ENCODE measurements around the gene BTAF1. TPM values are rescaled to one million over a fixed set of nuclear protein-coding genes. Genes with fewer than 3 reads are reported as not detected.
A peak's percentile ranks its signal among the peaks of the same experiment; 100 is the strongest.
"Not testable (repeated sequence)": the region's sequence is repeated elsewhere in the genome, so short reads cannot be mapped to it uniquely, and the experiment has no call there.

The BTAF1 gene
- total and polyA plus RNA-seq, 5 donors from 2014 or later = 7.5 to 75.4 (median 8.1) TPM

- Mint-ChIP-seq H3K27ac (peak overlapping the region in 2 of 3 donors; percentile 1 to 59), H3K36me3 (peaks cover 37% of the 10 kb centered on the region), H3K27me3 (no peaks in the 10 kb centered on the region), H3K4me3 (no peak overlapping the region), H3K4me1 (peaks cover 0 to 15% (median 6%) of the 10 kb centered on the region in 4 donors), H3K9me3 (no peaks in the 10 kb centered on the region)
- ATAC-seq (ENCODE audit: low read depth in 2 of 2) (no peak), DNase-seq (no peak)
- Histone ChIP-seq H3K27ac (ENCODE audit: insufficient read depth, low read length, poor library complexity, severe bottlenecking) (no peak overlapping the region), H3K4me1 (ENCODE audit: control insufficient read depth, insufficient read depth, low read length, poor library complexity, severe bottlenecking) (no peaks in the 10 kb centered on the region), H3K4me3 (ENCODE audit: low read depth, low read length) (no peak overlapping the region), H3K36me3 (ENCODE audit: control insufficient read depth, insufficient read depth, low read length) (peaks cover 43% of the 10 kb centered on the region), H3K9me3 (ENCODE audit: control insufficient read depth in 2 of 2, low read length in 2 of 2) (no peaks in the 10 kb centered on the region), H3K27me3 (ENCODE audit: control insufficient read depth, insufficient read depth, low read length) (no peaks in the 10 kb centered on the region)
Measured at GRCh38 chr10:92010047-92010735, 86.6 kb downstream of the BTAF1 start.

DNA sequence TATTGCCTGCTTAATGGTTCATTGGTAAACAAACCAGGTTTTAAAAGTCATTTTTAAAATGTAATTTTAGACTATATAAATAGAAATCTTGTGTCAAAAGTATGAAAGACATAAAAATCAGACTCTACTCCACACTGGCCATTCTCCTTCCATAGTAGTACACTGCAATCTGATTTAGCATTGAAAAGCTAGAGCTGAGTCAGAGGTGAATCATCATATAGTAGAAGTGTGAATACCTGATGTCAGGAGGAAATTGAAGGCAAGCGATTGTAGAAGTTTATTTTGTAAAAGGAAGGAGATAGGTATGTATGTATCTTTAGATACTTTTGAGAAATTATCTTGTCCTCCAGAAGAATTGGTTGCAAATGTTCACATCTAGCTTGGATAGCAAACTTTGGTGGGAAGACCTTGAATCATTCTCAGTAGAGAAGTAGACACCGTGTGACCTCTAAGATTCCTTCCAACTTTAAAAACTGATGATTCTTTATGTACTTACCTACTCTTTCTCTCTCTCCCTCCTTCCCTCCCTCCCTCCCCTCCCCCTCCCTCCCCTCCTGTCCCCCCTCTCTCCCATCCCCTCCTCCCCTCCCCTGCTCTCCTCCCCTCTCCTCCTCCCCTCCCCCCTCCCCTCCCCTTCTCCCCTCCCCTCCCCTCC lies 88.1 kb downstream of the BTAF1 start:
- Mint-ChIP-seq H3K36me3 (peaks cover 42% of the 10 kb centered on the region), H3K4me3 (no peak overlapping the region), H3K9me3 (no peaks in the 10 kb centered on the region), H3K4me1 (peaks cover 0 to 15% (median 6%) of the 10 kb centered on the region in 4 donors), H3K27ac (no peak overlapping the region), H3K27me3 (no peaks in the 10 kb centered on the region)
- Histone ChIP-seq H3K9me3 (ENCODE audit: control insufficient read depth in 2 of 2, low read length in 2 of 2) (no peaks in the 10 kb centered on the region), H3K4me1 (ENCODE audit: control insufficient read depth, insufficient read depth, low read length, poor library complexity, severe bottlenecking) (no peaks in the 10 kb centered on the region), H3K27me3 (ENCODE audit: control insufficient read depth, insufficient read depth, low read length) (no peaks in the 10 kb centered on the region), H3K4me3 (ENCODE audit: low read depth, low read length) (no peak overlapping the region), H3K27ac (ENCODE audit: insufficient read depth, low read length, poor library complexity, severe bottlenecking) (no peak overlapping the region), H3K36me3 (ENCODE audit: control insufficient read depth, insufficient read depth, low read length) (peaks cover 56% of the 10 kb centered on the region)
- peak in 1 of 2 donors; percentile 50 for ATAC-seq (ENCODE audit: low read depth in 2 of 2)
- DNase-seq = peak in 1 of 3 donors; percentile 18

DNA sequence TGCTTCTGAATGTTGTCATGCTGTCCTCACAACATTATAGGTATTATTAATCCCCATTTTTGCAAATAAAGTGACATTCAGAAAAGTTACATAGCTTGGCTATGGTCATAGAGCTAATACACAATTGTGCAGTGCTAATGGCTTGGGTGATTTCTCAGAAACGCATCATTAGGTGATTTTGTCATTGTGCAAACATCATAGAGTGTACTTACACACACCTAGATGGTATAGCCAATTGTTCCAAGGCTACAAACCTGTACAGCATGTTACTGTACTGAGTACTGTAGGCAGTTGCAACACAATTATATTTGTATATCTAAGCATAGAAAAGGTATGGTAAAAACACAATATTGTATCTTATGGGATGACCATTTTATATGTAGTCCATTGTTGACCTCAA lies 91.0 kb downstream of the BTAF1 start:
- H3K4me3 ChIP-seq (ENCODE audit: low read depth, low read length) = no peak overlapping the region
- H3K27me3 ChIP-seq (ENCODE audit: control insufficient read depth, insufficient read depth, low read length) = no peaks in the 10 kb centered on the region
- Mint-ChIP-seq H3K9me3 (no peaks in the 10 kb centered on the region), H3K27ac (no peak overlapping the region), H3K4me1 (peaks cover 0 to 16% (median 3%) of the 10 kb centered on the region in 4 donors), H3K4me3 (no peak overlapping the region), H3K36me3 (peaks cover 61% of the 10 kb centered on the region), H3K27me3 (no peaks in the 10 kb centered on the region)
- no peaks in the 10 kb centered on the region for H3K4me1 ChIP-seq (ENCODE audit: control insufficient read depth, insufficient read depth, low read length, poor library complexity, severe bottlenecking)
- ATAC-seq (ENCODE audit: low read depth in 2 of 2) = no peak
- no peak overlapping the region for H3K27ac ChIP-seq (ENCODE audit: insufficient read depth, low read length, poor library complexity, severe bottlenecking)
- DNase-seq = no peak
- no peaks in the 10 kb centered on the region for H3K9me3 ChIP-seq (ENCODE audit: control insufficient read depth in 2 of 2, low read length in 2 of 2)
- H3K36me3 ChIP-seq (ENCODE audit: control insufficient read depth, insufficient read depth, low read length) = peaks cover 71% of the 10 kb centered on the region

- Mint-ChIP-seq H3K9me3 (no peaks in the 10 kb centered on the region), H3K27me3 (no peaks in the 10 kb centered on the region), H3K27ac (no peak overlapping the region)
Measured at GRCh38 chr10:92024700-92025099, 101.1 kb downstream of the BTAF1 start.

GRCh38 chr10:92025340-92025739 lies 101.8 kb downstream of the BTAF1 start:
- not testable (repeated sequence) for H3K9me3 ChIP-seq (ENCODE audit: control insufficient read depth in 2 of 2, low read length in 2 of 2); H3K27me3 Mint-ChIP-seq; H3K9me3 Mint-ChIP-seq; H3K4me1 Mint-ChIP-seq; H3K27me3 ChIP-seq (ENCODE audit: control insufficient read depth, insufficient read depth, low read length); H3K27ac Mint-ChIP-seq; ATAC-seq (ENCODE audit: low read depth in 2 of 2); H3K27ac ChIP-seq (ENCODE audit: insufficient read depth, low read length, poor library complexity, severe bottlenecking); H3K4me3 ChIP-seq (ENCODE audit: low read depth, low read length); DNase-seq; H3K4me3 Mint-ChIP-seq; H3K4me1 ChIP-seq (ENCODE audit: control insufficient read depth, insufficient read depth, low read length, poor library complexity, severe bottlenecking)
- peaks cover 48% of the 10 kb centered on the region for H3K36me3 Mint-ChIP-seq
- H3K36me3 ChIP-seq (ENCODE audit: control insufficient read depth, insufficient read depth, low read length) = peaks cover 87% of the 10 kb centered on the region

More at GRCh38 chr10:92024700-92025099, 101.1 kb downstream of the BTAF1 start:
- H3K4me3 Mint-ChIP-seq = no peak overlapping the region
- H3K36me3 Mint-ChIP-seq = peaks cover 52% of the 10 kb centered on the region
- Histone ChIP-seq H3K36me3 (ENCODE audit: control insufficient read depth, insufficient read depth, low read length) (peaks cover 86% of the 10 kb centered on the region), H3K27me3 (ENCODE audit: control insufficient read depth, insufficient read depth, low read length) (no peaks in the 10 kb centered on the region), H3K4me3 (ENCODE audit: low read depth, low read length) (no peak overlapping the region), H3K9me3 (ENCODE audit: control insufficient read depth in 2 of 2, low read length in 2 of 2) (no peaks in the 10 kb centered on the region), H3K4me1 (ENCODE audit: control insufficient read depth, insufficient read depth, low read length, poor library complexity, severe bottlenecking) (no peaks in the 10 kb centered on the region), H3K27ac (ENCODE audit: insufficient read depth, low read length, poor library complexity, severe bottlenecking) (no peak overlapping the region)
- H3K4me1 Mint-ChIP-seq = peaks cover 0 to 5% (median 0%) of the 10 kb centered on the region in 4 donors
- DNase-seq = no peak
- ATAC-seq (ENCODE audit: low read depth in 2 of 2) = no peak

DNA sequence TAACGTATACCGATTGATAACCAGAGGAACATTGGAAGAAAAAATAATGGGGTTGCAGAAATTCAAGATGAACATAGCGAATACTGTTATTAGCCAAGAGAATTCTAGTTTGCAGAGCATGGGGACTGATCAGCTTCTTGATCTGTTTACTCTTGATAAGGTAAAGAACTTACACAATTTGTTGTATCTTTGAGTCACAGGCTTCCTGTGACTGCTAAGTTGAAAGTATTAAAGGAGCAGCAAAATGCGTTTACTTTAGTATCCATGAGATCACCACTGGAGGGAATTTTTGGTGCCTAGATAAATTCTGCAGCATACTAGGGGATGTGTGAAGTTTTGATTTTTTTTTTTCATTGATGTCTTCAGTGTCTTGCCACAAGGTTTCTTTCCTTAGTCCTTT lies 103.6 kb downstream of the BTAF1 start:
- ATAC-seq (ENCODE audit: low read depth in 2 of 2) (no peak), DNase-seq (no peak)
- Mint-ChIP-seq H3K9me3 (no peaks in the 10 kb centered on the region), H3K36me3 (peaks cover 50% of the 10 kb centered on the region), H3K27ac (peak overlapping the region in 1 of 3 donors; percentile 45), H3K4me1 (peaks cover 0 to 5% (median 0%) of the 10 kb centered on the region in 4 donors), H3K4me3 (no peak overlapping the region), H3K27me3 (no peaks in the 10 kb centered on the region)
- Histone ChIP-seq H3K27me3 (ENCODE audit: control insufficient read depth, insufficient read depth, low read length) (no peaks in the 10 kb centered on the region), H3K9me3 (ENCODE audit: control insufficient read depth in 2 of 2, low read length in 2 of 2) (no peaks in the 10 kb centered on the region), H3K4me1 (ENCODE audit: control insufficient read depth, insufficient read depth, low read length, poor library complexity, severe bottlenecking) (no peaks in the 10 kb centered on the region), H3K4me3 (ENCODE audit: low read depth, low read length) (no peak overlapping the region), H3K27ac (ENCODE audit: insufficient read depth, low read length, poor library complexity, severe bottlenecking) (no peak overlapping the region), H3K36me3 (ENCODE audit: control insufficient read depth, insufficient read depth, low read length) (peaks cover 81% of the 10 kb centered on the region)

GRCh38 chr10:92031580-92031979 lies 108.0 kb downstream of the BTAF1 start:
- no peak overlapping the region for H3K27ac ChIP-seq (ENCODE audit: insufficient read depth, low read length, poor library complexity, severe bottlenecking)
- Mint-ChIP-seq H3K36me3 (peaks cover 51% of the 10 kb centered on the region), H3K27ac (no peak overlapping the region), H3K9me3 (peaks cover 0 to 6% (median 0%) of the 10 kb centered on the region in 7 donors), H3K27me3 (no peaks in the 10 kb centered on the region), H3K4me3 (no peak overlapping the region), H3K4me1 (peaks cover 0 to 3% (median 0%) of the 10 kb centered on the region in 4 donors)
- no peaks in the 10 kb centered on the region for H3K27me3 ChIP-seq (ENCODE audit: control insufficient read depth, insufficient read depth, low read length)
- H3K9me3 ChIP-seq (ENCODE audit: control insufficient read depth in 2 of 2, low read length in 2 of 2) = no peaks in the 10 kb centered on the region
- no peaks in the 10 kb centered on the region for H3K4me1 ChIP-seq (ENCODE audit: control insufficient read depth, insufficient read depth, low read length, poor library complexity, severe bottlenecking)
- no peak for ATAC-seq (ENCODE audit: low read depth in 2 of 2)
- no peak for DNase-seq
- H3K36me3 ChIP-seq (ENCODE audit: control insufficient read depth, insufficient read depth, low read length) = peaks cover 42% of the 10 kb centered on the region
- H3K4me3 ChIP-seq (ENCODE audit: low read depth, low read length) = no peak overlapping the region

GRCh38 chr10:92033070-92033469 lies 109.5 kb downstream of the BTAF1 start:
- not testable (repeated sequence) for H3K27me3 ChIP-seq (ENCODE audit: control insufficient read depth, insufficient read depth, low read length); H3K4me1 ChIP-seq (ENCODE audit: control insufficient read depth, insufficient read depth, low read length, poor library complexity, severe bottlenecking); H3K27me3 Mint-ChIP-seq; DNase-seq; H3K9me3 Mint-ChIP-seq; H3K27ac Mint-ChIP-seq; H3K4me3 Mint-ChIP-seq; H3K27ac ChIP-seq (ENCODE audit: insufficient read depth, low read length, poor library complexity, severe bottlenecking); ATAC-seq (ENCODE audit: low read depth in 2 of 2); H3K4me3 ChIP-seq (ENCODE audit: low read depth, low read length); H3K9me3 ChIP-seq (ENCODE audit: control insufficient read depth in 2 of 2, low read length in 2 of 2); H3K4me1 Mint-ChIP-seq
- peaks cover 27% of the 10 kb centered on the region for H3K36me3 ChIP-seq (ENCODE audit: control insufficient read depth, insufficient read depth, low read length)
- H3K36me3 Mint-ChIP-seq = peaks cover 40% of the 10 kb centered on the region
